Urinary bladder (tissue), 4 donors: ENCODE results near the gene CHRNB4. TPM values are rescaled to one million over a fixed set of nuclear protein-coding genes. Genes with fewer than 3 reads are reported as not detected.

Experiments
- DNase-seq: peaks from one replicate; pipeline ENCODE4 v3.0.0-alpha.2; 2015; ENCODE audit errors: extremely low spot score
- H3K27ac ChIP-seq: one replicate; pipeline ENCODE4 v1.5.1; 2013; ENCODE audit warnings: low read depth, mild to moderate bottlenecking, moderate library complexity
- H3K36me3 ChIP-seq: one replicate; pipeline ENCODE4 v1.6.1; 2013; ENCODE audit warnings: mild to moderate bottlenecking, moderate library complexity; ENCODE audit not compliant: insufficient read depth
- H3K4me1 ChIP-seq: one replicate; pipeline ENCODE4 v1.6.1; 2013; ENCODE audit warnings: mild to moderate bottlenecking, moderate library complexity; ENCODE audit not compliant: insufficient read depth
- H3K4me3 ChIP-seq: one replicate; pipeline ENCODE4 v1.5.1; 2013; ENCODE audit warnings: low read depth, low read length
- WGBS: extraction: QIAGEN DNeasy Blood & Tissue Kit; methylation state at CpG from one replicate; pipeline ENCODE4 v1.1.7; 2013; 5-methylcytosine and 5-hydroxymethylcytosine counted together
- polyA plus RNA-seq: library from polyadenylated mRNA; stranded (reverse); fragments of 200-250 nt; gene quantifications from one replicate; pipeline ENCODE4 v1.2.3, GENCODE V29; 2013
- total RNA-seq: library from RNA; depleted of rRNA; stranded (reverse); fragments of >200 nt; gene quantifications from one replicate; pipeline ENCODE4 v1.2.3, GENCODE V29; 2014
- donor health status: healthy with polysubstance abuse.
- donor health status: healthy.

Gene CHRNB4
- total and polyA plus RNA-seq, 2 donors, result 0.53 to 0.60 TPM

GRCh38 chr15:78635346-78635745, 5.7 kb downstream of the CHRNB4 start:
- WGBS, result 92% methylated on average over 10 of the region's 10 CpGs
- no peaks in the 10 kb centered on the region for H3K36me3 ChIP-seq
- DNase-seq, result no peak
- H3K4me1 ChIP-seq, result no peaks in the 10 kb centered on the region
- no peak overlapping the region for H3K27ac ChIP-seq
- no peak overlapping the region for H3K4me3 ChIP-seq

- no peak for DNase-seq
- 82% methylated on average over 12 of the region's 12 CpGs for WGBS
- H3K4me3 ChIP-seq, result no peak overlapping the region
- no peaks in the 10 kb centered on the region for H3K4me1 ChIP-seq
- H3K36me3 ChIP-seq, result no peaks in the 10 kb centered on the region
- H3K27ac ChIP-seq, result no peak overlapping the region
These were observed 6.5 kb downstream of the CHRNB4 start for GRCh38 chr15:78634210-78635145.

GRCh38 chr15:78633348-78633747, 7.7 kb downstream of the CHRNB4 start:
- Histone ChIP-seq H3K36me3 (no peaks in the 10 kb centered on the region), H3K4me3 (no peak overlapping the region), H3K27ac (no peak overlapping the region), H3K4me1 (no peaks in the 10 kb centered on the region)
- WGBS, result over 99% methylated on average over 2 of the region's 2 CpGs
- no peak for DNase-seq

GRCh38 chr15:78630886-78631633, 9.9 kb downstream of the CHRNB4 start:
- 84% methylated on average over 9 of the region's 9 CpGs for WGBS
- Histone ChIP-seq H3K4me3 (no peak overlapping the region), H3K36me3 (no peaks in the 10 kb centered on the region), H3K27ac (no peak overlapping the region), H3K4me1 (no peaks in the 10 kb centered on the region)
- no peak for DNase-seq

- no peak overlapping the region for H3K27ac ChIP-seq
- no peaks in the 10 kb centered on the region for H3K36me3 ChIP-seq
- DNase-seq, result no peak
- H3K4me3 ChIP-seq, result no peak overlapping the region
- WGBS, result 97% methylated on average over 12 of the region's 12 CpGs
- H3K4me1 ChIP-seq, result no peaks in the 10 kb centered on the region
These were observed 11.3 kb downstream of the CHRNB4 start for GRCh38 chr15:78629716-78630065.

- H3K4me1 ChIP-seq, result no peaks in the 10 kb centered on the region
- WGBS, result 93% methylated on average over 29 of the region's 29 CpGs
- no peak for DNase-seq
These were observed 11.8 kb downstream of the CHRNB4 start for GRCh38 chr15:78629031-78629715.

GRCh38 chr15:78628227-78628626, 12.8 kb downstream of the CHRNB4 start:
- Histone ChIP-seq H3K4me1 (no peaks in the 10 kb centered on the region), H3K4me3 (no peak overlapping the region), H3K36me3 (no peaks in the 10 kb centered on the region), H3K27ac (no peak overlapping the region)
- DNase-seq, result no peak
- WGBS, result 82% methylated on average over 6 of the region's 6 CpGs

More at GRCh38 chr15:78629031-78629715, 11.8 kb downstream of the CHRNB4 start:
- Histone ChIP-seq H3K4me3 (no peak overlapping the region), H3K27ac (no peak overlapping the region), H3K36me3 (no peaks in the 10 kb centered on the region)

- H3K36me3 ChIP-seq, result no peaks in the 10 kb centered on the region
- no peaks in the 10 kb centered on the region for H3K4me1 ChIP-seq
- no peak overlapping the region for H3K27ac ChIP-seq
- no peak overlapping the region for H3K4me3 ChIP-seq
- 59% methylated on average over 8 of the region's 8 CpGs for WGBS
- no peak for DNase-seq
These were observed 13.7 kb downstream of the CHRNB4 start for GRCh38 chr15:78627348-78627747.

GRCh38 chr15:78626381-78626995, 14.5 kb downstream of the CHRNB4 start:
- no peak for DNase-seq
- no peaks in the 10 kb centered on the region for H3K4me1 ChIP-seq
- WGBS, result 89% methylated on average over 6 of the region's 6 CpGs
- H3K36me3 ChIP-seq, result no peaks in the 10 kb centered on the region
- no peak overlapping the region for H3K4me3 ChIP-seq
- no peak overlapping the region for H3K27ac ChIP-seq

GRCh38 chr15:78625606-78626280, 15.3 kb downstream of the CHRNB4 start:
- H3K27ac ChIP-seq, result no peak overlapping the region
- no peaks in the 10 kb centered on the region for H3K36me3 ChIP-seq
- no peak overlapping the region for H3K4me3 ChIP-seq
- 80% methylated on average over 12 of the region's 12 CpGs for WGBS
- no peak for DNase-seq
- H3K4me1 ChIP-seq, result no peaks in the 10 kb centered on the region

- no peaks in the 10 kb centered on the region for H3K4me1 ChIP-seq
- 87% methylated on average over 17 of the region's 17 CpGs for WGBS
- no peak overlapping the region for H3K4me3 ChIP-seq
- no peaks in the 10 kb centered on the region for H3K36me3 ChIP-seq
- no peak for DNase-seq
- H3K27ac ChIP-seq, result no peak overlapping the region
These were observed 16.1 kb downstream of the CHRNB4 start for GRCh38 chr15:78624651-78625590.
